HepG2 (cell line): ENCODE measurements around the gene SERPINF2. TPM values are rescaled to one million over a fixed set of nuclear protein-coding genes. Genes with fewer than 3 reads are reported as not detected.
A peak's percentile ranks its signal among the peaks of the same experiment; 100 is the strongest.

Experiments used
- BCL6 ChIP-seq: IDR thresholded peaks from 2 replicates; pipeline ENCODE4 v1.6.1; 2016; ENCODE audit warnings: missing genetic modification reagents, missing compliant biosample characterization
- DMAP1 ChIP-seq: IDR thresholded peaks from 2 replicates; pipeline ENCODE4 v1.6.1; 2016
- KDM1A ChIP-seq: IDR thresholded peaks from 2 replicates; pipeline ENCODE4 v1.6.1; 2016; ENCODE audit warnings: missing compliant biosample characterization
- MED13 ChIP-seq: sonication (generic); formaldehyde crosslinking; IDR thresholded peaks from 2 replicates; pipeline ENCODE4 v1.5.0; 2020; ENCODE audit warnings: missing genetic modification reagents
- SMYD3 ChIP-seq: sonication (generic); formaldehyde crosslinking; IDR thresholded peaks from 2 replicates; pipeline ENCODE4 v1.8.1; 2023; ENCODE audit warnings: mild to moderate bottlenecking, missing genetic modification reagents
- ZBTB7A ChIP-seq: sonication (generic); formaldehyde crosslinking; IDR thresholded peaks from 2 replicates; pipeline ENCODE4 v1.8.0; 2022; ENCODE audit warnings: mild to moderate bottlenecking, missing genetic modification reagents
- ZNF264 ChIP-seq: sonication (generic); formaldehyde crosslinking; IDR thresholded peaks from 2 replicates; pipeline ENCODE4 v1.4.0; 2020; ENCODE audit warnings: missing genetic modification reagents
- ZNF546 ChIP-seq: sonication (generic); formaldehyde crosslinking; conservative IDR thresholded peaks from 2 replicates; pipeline ENCODE4 v1.8.1; 2023; ENCODE audit warnings: mild to moderate bottlenecking, missing genetic modification reagents
- ZNF598 ChIP-seq: sonication (generic); formaldehyde crosslinking; IDR thresholded peaks from 2 replicates; pipeline ENCODE4 v1.5.1; 2020; ENCODE audit warnings: mild to moderate bottlenecking, missing genetic modification reagents, borderline replicate concordance
- ZNF766 ChIP-seq: sonication (generic); formaldehyde crosslinking; IDR thresholded peaks from 2 replicates; pipeline ENCODE4 v1.5.0; 2020; ENCODE audit warnings: missing genetic modification reagents, borderline replicate concordance
- ZNF773 ChIP-seq: sonication (generic); formaldehyde crosslinking; IDR thresholded peaks from 2 replicates; pipeline ENCODE4 v1.4.0; 2020; ENCODE audit warnings: missing genetic modification reagents, borderline replicate concordance
- polyA plus RNA-seq, 8 experiments: library from polyadenylated mRNA; depleted of rRNA in 3 of 8; stranded (reverse) in 7 of 8; unstranded in 1 of 8; fragments of >200 nt; fragmentation: Illumina TruSeq in 4 of 8; extraction: Trizol in 4 of 8; gene quantifications; 2 replicates each; pipeline versions ENCODE4 v1.2.1 to v1.2.3, GENCODE V29; 2011 to 2016; ENCODE audit warnings: low read depth in 4 of 8, missing spikeins in 1 of 8, mixed read lengths in 1 of 8; ENCODE audit not compliant: insufficient read depth in 1 of 8
- total RNA-seq, 5 experiments: library from RNA; depleted of rRNA; stranded (reverse); fragments of >200 nt; fragmentation: Illumina TruSeq; extraction: Trizol; gene quantifications; 2 replicates each; pipeline ENCODE4 v1.2.3, GENCODE V29; 2016; ENCODE audit warnings: low read depth in 1 of 5
- TF ChIP-seq, protein P1 (sequence below): IDR thresholded peaks from 2 replicates; pipeline ENCODE4 v1.6.1; 2012; ENCODE audit warnings: low read length, improper control_type of control experiment
- TF ChIP-seq, protein P2 (sequence below): IDR thresholded peaks from 2 replicates; pipeline ENCODE4 v1.6.1; 2012; ENCODE audit warnings: low read depth, low read length, improper control_type of control experiment
- TF ChIP-seq, protein P3 (sequence below): sonication (generic); formaldehyde crosslinking; IDR thresholded peaks from 2 replicates; pipeline ENCODE4 v1.4.0; 2020; ENCODE audit warnings: mild to moderate bottlenecking, low read depth, missing genetic modification reagents
- TF ChIP-seq, protein P4 (sequence below): sonication (generic); formaldehyde crosslinking; IDR thresholded peaks from 2 replicates; pipeline ENCODE4 v1.5.1; 2020; ENCODE audit warnings: mild to moderate bottlenecking, missing genetic modification reagents
- TF ChIP-seq, protein P5 (sequence below): sonication (generic); formaldehyde crosslinking; IDR thresholded peaks from 2 replicates; pipeline ENCODE4 v1.4.0; 2020; ENCODE audit warnings: missing genetic modification reagents, mild to moderate bottlenecking, borderline replicate concordance
- TF ChIP-seq, protein P6 (sequence below): sonication (generic); formaldehyde crosslinking; IDR thresholded peaks from 2 replicates; pipeline ENCODE4 v1.4.0; 2020; ENCODE audit warnings: missing genetic modification reagents

Gene SERPINF2
- total and polyA plus RNA-seq, 2 of the 13 experiments (the other 11 are each of a cell fraction or from before 2014, with no cell fraction given) = 309 to 548 TPM

DNA sequence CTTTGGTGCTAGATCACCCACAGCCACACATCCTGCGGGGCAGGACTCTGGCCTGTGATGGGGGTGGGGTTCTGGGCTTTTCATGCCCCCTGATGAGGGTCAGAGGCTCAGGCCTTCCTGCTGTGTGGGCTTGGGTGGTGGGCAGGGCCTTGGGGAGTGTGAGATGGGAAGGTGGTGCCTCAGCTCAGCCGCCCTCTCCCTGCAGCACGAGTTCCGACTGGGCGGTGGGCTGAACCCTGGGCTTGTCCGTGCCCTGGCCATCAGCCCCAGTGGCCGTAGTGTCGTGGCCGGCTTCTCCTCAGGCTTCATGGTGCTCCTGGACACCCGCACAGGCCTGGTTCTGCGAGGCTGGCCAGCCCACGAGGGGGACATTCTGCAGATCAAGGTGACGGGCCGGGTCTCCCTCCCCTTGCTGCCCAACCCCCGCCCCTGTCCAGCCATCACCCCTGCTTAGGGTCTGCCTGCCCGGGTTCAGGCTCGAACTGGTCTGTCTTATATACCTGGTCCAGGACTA, 6.8 kb upstream of the SERPINF2 start (continued):
- TF ChIP-seq, protein P1, sequence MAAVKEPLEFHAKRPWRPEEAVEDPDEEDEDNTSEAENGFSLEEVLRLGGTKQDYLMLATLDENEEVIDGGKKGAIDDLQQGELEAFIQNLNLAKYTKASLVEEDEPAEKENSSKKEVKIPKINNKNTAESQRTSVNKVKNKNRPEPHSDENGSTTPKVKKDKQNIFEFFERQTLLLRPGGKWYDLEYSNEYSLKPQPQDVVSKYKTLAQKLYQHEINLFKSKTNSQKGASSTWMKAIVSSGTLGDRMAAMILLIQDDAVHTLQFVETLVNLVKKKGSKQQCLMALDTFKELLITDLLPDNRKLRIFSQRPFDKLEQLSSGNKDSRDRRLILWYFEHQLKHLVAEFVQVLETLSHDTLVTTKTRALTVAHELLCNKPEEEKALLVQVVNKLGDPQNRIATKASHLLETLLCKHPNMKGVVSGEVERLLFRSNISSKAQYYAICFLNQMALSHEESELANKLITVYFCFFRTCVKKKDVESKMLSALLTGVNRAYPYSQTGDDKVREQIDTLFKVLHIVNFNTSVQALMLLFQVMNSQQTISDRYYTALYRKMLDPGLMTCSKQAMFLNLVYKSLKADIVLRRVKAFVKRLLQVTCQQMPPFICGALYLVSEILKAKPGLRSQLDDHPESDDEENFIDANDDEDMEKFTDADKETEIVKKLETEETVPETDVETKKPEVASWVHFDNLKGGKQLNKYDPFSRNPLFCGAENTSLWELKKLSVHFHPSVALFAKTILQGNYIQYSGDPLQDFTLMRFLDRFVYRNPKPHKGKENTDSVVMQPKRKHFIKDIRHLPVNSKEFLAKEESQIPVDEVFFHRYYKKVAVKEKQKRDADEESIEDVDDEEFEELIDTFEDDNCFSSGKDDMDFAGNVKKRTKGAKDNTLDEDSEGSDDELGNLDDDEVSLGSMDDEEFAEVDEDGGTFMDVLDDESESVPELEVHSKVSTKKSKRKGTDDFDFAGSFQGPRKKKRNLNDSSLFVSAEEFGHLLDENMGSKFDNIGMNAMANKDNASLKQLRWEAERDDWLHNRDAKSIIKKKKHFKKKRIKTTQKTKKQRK = no peak
- TF ChIP-seq, protein P2, sequence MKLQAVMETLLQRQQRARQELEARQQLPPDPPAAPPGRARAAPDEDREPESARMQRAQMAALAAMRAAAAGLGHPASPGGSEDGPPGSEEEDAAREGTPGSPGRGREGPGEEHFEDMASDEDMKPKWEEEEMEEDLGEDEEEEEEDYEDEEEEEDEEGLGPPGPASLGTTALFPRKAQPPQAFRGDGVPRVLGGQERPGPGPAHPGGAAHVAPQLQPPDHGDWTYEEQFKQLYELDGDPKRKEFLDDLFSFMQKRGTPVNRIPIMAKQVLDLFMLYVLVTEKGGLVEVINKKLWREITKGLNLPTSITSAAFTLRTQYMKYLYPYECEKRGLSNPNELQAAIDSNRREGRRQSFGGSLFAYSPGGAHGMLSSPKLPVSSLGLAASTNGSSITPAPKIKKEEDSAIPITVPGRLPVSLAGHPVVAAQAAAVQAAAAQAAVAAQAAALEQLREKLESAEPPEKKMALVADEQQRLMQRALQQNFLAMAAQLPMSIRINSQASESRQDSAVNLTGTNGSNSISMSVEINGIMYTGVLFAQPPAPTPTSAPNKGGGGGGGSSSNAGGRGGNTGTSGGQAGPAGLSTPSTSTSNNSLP = no peak
- TF ChIP-seq ZNF766 (CRISPR knock-in tag) (0 out of 2 replicates have a peak, but pooled peaks have one; percentile 26), KDM1A (no peak), ZNF264 (CRISPR knock-in tag) (no peak), ZNF598 (CRISPR knock-in tag) (peak; percentile 21; the same call in 1 of the 2 replicates), ZNF773 (CRISPR knock-in tag) (no peak), ZNF546 (CRISPR knock-in tag) (peak; percentile 69; the same call in 1 of the 2 replicates), MED13 (CRISPR knock-in tag) (no peak), DMAP1 (CRISPR knock-in tag) (no peak), ZBTB7A (CRISPR knock-in tag) (peak; percentile 8; the same call in 1 of the 2 replicates), BCL6 (CRISPR knock-in tag) (no peak), SMYD3 (no peak)
- TF ChIP-seq, protein P3, sequence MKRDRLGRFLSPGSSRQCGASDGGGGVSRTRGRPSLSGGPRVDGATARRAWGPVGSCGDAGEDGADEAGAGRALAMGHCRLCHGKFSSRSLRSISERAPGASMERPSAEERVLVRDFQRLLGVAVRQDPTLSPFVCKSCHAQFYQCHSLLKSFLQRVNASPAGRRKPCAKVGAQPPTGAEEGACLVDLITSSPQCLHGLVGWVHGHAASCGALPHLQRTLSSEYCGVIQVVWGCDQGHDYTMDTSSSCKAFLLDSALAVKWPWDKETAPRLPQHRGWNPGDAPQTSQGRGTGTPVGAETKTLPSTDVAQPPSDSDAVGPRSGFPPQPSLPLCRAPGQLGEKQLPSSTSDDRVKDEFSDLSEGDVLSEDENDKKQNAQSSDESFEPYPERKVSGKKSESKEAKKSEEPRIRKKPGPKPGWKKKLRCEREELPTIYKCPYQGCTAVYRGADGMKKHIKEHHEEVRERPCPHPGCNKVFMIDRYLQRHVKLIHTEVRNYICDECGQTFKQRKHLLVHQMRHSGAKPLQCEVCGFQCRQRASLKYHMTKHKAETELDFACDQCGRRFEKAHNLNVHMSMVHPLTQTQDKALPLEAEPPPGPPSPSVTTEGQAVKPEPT (CRISPR knock-in tag) = no peak
- TF ChIP-seq, protein P4, sequence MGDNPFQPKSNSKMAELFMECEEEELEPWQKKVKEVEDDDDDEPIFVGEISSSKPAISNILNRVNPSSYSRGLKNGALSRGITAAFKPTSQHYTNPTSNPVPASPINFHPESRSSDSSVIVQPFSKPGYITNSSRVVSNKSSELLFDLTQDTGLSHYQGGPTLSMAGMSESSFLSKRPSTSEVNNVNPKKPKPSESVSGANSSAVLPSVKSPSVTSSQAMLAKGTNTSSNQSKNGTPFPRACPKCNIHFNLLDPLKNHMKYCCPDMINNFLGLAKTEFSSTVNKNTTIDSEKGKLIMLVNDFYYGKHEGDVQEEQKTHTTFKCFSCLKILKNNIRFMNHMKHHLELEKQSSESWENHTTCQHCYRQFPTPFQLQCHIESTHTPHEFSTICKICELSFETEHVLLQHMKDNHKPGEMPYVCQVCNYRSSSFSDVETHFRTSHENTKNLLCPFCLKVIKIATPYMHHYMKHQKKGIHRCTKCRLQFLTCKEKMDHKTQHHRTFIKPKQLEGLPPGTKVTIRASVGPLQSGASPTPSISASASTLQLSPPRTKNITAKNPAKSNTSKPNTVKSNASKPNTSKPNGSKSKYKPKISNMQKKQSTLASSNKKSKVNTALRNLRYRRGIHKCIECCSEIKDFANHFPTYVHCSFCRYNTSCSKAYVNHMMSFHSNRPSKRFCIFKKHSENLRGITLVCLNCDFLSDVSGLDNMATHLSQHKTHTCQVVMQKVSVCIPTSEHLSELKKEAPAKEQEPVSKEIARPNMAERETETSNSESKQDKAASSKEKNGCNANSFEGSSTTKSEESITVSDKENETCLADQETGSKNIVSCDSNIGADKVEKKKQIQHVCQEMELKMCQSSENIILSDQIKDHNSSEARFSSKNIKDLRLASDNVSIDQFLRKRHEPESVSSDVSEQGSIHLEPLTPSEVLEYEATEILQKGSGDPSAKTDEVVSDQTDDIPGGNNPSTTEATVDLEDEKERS (CRISPR knock-in tag) = no peak
- TF ChIP-seq, protein P5, sequence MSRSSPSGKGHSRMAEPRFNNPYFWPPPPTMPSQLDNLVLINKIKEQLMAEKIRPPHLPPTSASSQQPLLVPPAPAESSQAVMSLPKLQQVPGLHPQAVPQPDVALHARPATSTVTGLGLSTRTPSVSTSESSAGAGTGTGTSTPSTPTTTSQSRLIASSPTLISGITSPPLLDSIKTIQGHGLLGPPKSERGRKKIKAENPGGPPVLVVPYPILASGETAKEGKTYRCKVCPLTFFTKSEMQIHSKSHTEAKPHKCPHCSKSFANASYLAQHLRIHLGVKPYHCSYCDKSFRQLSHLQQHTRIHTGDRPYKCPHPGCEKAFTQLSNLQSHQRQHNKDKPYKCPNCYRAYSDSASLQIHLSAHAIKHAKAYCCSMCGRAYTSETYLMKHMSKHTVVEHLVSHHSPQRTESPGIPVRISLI (CRISPR knock-in tag) = no peak
- TF ChIP-seq, protein P6, sequence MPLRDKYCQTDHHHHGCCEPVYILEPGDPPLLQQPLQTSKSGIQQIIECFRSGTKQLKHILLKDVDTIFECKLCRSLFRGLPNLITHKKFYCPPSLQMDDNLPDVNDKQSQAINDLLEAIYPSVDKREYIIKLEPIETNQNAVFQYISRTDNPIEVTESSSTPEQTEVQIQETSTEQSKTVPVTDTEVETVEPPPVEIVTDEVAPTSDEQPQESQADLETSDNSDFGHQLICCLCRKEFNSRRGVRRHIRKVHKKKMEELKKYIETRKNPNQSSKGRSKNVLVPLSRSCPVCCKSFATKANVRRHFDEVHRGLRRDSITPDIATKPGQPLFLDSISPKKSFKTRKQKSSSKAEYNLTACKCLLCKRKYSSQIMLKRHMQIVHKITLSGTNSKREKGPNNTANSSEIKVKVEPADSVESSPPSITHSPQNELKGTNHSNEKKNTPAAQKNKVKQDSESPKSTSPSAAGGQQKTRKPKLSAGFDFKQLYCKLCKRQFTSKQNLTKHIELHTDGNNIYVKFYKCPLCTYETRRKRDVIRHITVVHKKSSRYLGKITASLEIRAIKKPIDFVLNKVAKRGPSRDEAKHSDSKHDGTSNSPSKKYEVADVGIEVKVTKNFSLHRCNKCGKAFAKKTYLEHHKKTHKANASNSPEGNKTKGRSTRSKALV = no peak; the same call in 1 of the 2 replicates
